ENCODE measurements around the gene TNIP2.

DNA sequence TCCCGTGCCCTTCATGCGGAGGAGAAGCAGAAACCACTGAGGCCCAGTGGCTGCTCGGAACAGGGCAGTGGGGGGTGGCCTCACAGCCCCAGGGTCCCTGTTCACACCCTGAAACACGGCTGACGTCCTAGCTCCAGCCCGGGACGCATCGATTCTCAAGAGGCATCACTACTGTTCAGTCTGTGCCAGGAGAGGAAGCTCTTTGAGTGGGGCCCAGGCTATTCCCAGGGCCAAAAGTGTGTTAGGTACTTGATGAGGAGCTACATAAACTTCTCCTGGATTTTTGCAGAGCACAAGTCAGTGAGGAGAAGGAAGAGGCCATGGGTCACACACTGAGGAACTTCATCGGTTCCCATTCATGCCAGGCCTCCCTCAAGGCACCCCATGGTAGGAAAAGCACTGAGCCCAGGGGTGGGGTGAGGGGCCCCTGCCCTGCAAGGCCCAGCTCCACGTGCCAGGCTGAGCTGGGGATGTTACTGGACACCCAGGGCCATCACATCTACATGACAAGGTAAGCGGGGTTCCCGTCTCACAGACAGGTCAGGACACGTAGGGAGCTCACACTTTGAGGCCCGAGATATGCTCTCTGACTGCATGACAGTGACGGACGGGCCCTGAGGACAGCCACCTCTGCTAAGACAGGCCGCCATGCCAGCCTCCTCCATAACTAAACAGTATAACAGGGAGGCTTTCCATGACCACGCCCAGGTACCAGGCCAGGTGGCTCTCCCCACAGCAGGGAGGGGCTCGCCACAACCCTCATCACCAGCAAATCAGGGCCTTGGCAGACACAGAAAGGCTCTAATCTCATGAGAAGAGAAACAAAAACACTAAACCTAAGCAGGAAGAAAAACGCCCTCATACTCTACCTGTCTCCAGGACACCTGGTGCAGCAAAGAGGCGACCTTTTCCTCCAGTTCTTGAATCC is 12.4 kb downstream of the TNIP2 start:
- TF ChIP-seq, protein P1, sequence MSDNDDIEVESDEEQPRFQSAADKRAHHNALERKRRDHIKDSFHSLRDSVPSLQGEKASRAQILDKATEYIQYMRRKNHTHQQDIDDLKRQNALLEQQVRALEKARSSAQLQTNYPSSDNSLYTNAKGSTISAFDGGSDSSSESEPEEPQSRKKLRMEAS (IDR thresholded peaks at IDR 0.05; ENCODE audit: insufficient read depth, insufficient read length), result no peak
- TF ChIP-seq, protein P2, sequence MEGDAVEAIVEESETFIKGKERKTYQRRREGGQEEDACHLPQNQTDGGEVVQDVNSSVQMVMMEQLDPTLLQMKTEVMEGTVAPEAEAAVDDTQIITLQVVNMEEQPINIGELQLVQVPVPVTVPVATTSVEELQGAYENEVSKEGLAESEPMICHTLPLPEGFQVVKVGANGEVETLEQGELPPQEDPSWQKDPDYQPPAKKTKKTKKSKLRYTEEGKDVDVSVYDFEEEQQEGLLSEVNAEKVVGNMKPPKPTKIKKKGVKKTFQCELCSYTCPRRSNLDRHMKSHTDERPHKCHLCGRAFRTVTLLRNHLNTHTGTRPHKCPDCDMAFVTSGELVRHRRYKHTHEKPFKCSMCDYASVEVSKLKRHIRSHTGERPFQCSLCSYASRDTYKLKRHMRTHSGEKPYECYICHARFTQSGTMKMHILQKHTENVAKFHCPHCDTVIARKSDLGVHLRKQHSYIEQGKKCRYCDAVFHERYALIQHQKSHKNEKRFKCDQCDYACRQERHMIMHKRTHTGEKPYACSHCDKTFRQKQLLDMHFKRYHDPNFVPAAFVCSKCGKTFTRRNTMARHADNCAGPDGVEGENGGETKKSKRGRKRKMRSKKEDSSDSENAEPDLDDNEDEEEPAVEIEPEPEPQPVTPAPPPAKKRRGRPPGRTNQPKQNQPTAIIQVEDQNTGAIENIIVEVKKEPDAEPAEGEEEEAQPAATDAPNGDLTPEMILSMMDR (IDR thresholded peaks at IDR 0.05; ENCODE audit: extremely low read depth in 1 of 2, insufficient read depth in 1 of 2, low read depth in 1 of 2, low read length in 2 of 2), result no peak
- TF ChIP-seq POLR2AphosphoS5 (IDR thresholded peaks at IDR 0.05; ENCODE audit: insufficient read depth, low read depth, low read length), result no peak
- no peak for TF ChIP-seq POLR2A (IDR thresholded peaks at IDR 0.05; ENCODE audit: low read depth, low read length)
- TF ChIP-seq EZH2 (IDR thresholded peaks at IDR 0.05; ENCODE audit: borderline replicate concordance, low read depth, low read length, severe bottlenecking), result no peak
- TF ChIP-seq FOS (IDR thresholded peaks at IDR 0.05; ENCODE audit: borderline replicate concordance, insufficient read depth, low read length), result no peak
- TF ChIP-seq JUN (IDR thresholded peaks at IDR 0.05; ENCODE audit: borderline replicate concordance, insufficient read depth, insufficient read length, low read depth), result no peak

Data from endothelial cell of umbilical vein (primary cell).